OCI-LY3 (cell line): Measurements from ENCODE around the gene NEUROD6.

ENCODE experiments used
- H2AFZ ChIP-seq: fragments of 200-600, 300-600 bp; shearing (Covaris generic); 2 replicates; pipeline ENCODE4 v1.6.0; 2014; ENCODE audit warnings: antibody characterized with exemption, low read depth, low read length
- H3K27ac ChIP-seq: fragments of 200-600, 300-600 bp; sonication (generic); 2 replicates; pipeline ENCODE4 v1.5.1; 2014; ENCODE audit warnings: mild to moderate bottlenecking, low read length, moderate library complexity, mixed read lengths
- H3K27me3 ChIP-seq: fragments of 200-600, 300-600 bp; sonication (generic); 2 replicates; pipeline ENCODE4 v1.6.1; 2014; ENCODE audit warnings: low read depth, low read length, mixed read lengths
- H3K36me3 ChIP-seq: fragments of 200-600, 300-600 bp; sonication (generic); replicated peaks from 2 replicates; pipeline ENCODE3; 2014; ENCODE audit warnings: low read depth, low read length, mixed read lengths
- H3K4me1 ChIP-seq: fragments of 300-600, 200-600 bp; sonication (generic); 2 replicates; pipeline ENCODE4 v1.6.1; 2014; ENCODE audit warnings: low read length, mixed read lengths
- H3K4me2 ChIP-seq: fragments of 200-600, 300-600 bp; sonication (generic); 2 replicates; pipeline ENCODE4 v1.6.1; 2014; ENCODE audit warnings: low read length, mixed read lengths
- H3K4me3 ChIP-seq: fragments of 300-600, 200-600 bp; sonication (generic); 2 replicates; pipeline ENCODE4 v1.5.1; 2014; ENCODE audit warnings: antibody characterized with exemption, mild to moderate bottlenecking, low read length, moderate library complexity
- H3K79me2 ChIP-seq: fragments of 300-600, 200-600 bp; shearing (Covaris generic); 2 replicates; pipeline ENCODE4 v1.6.1; 2014; ENCODE audit warnings: mild to moderate bottlenecking, low read length, mixed read lengths
- H3K9ac ChIP-seq: fragments of 300-600, 200-600 bp; shearing (Covaris generic); 2 replicates; pipeline ENCODE4 v1.6.0; 2014; ENCODE audit warnings: mild to moderate bottlenecking, low read length, moderate library complexity
- H3K9me3 ChIP-seq: fragments of 200-600, 300-600 bp; shearing (Covaris generic); 2 replicates; pipeline ENCODE4 v1.6.1; 2014; ENCODE audit warnings: low read length, mixed read lengths; ENCODE audit not compliant: insufficient read depth
- H4K20me1 ChIP-seq: fragments of 200-600, 300-600 bp; sonication (generic); 2 replicates; pipeline ENCODE4 v1.6.1; 2016; ENCODE audit warnings: low read length, mixed read lengths; ENCODE audit not compliant: insufficient read depth
- CTCF ChIP-seq: fragments of 200-600, 300-600 bp; sonication (generic); IDR thresholded peaks from 2 replicates; pipeline ENCODE4 v1.5.1; 2014; ENCODE audit warnings: antibody characterized with exemption, low read length, low read depth
- EZH2phosphoT487 ChIP-seq: fragments of 200-600 bp; shearing (Covaris generic); IDR thresholded peaks from 2 replicates; pipeline ENCODE4 v1.6.1; 2018; ENCODE audit warnings: antibody characterized with exemption, mixed run types, low read depth

NEUROD6 gene

GRCh38 chr7:31338706-31339105, 1.8 kb downstream of the NEUROD6 start:
- Histone ChIP-seq H3K9me3 (no peaks in the 10 kb centered on the region), H3K4me3 (no peak overlapping the region), H3K4me2 (no peak overlapping the region), H3K27ac (no peak overlapping the region), H4K20me1 (no peaks in the 10 kb centered on the region), H3K79me2 (no peaks in the 10 kb centered on the region), H3K9ac (no peak overlapping the region), H2AFZ (no peak overlapping the region), H3K36me3 (no peaks in the 10 kb centered on the region), H3K27me3 (no peaks in the 10 kb centered on the region), H3K4me1 (no peaks in the 10 kb centered on the region)
- TF ChIP-seq EZH2phosphoT487 (no peak), CTCF (no peak)

GRCh38 chr7:31337002-31337565, 3.4 kb downstream of the NEUROD6 start:
- no peak for TF ChIP-seq EZH2phosphoT487
- TF ChIP-seq CTCF = no peak
- Histone ChIP-seq H3K9ac (no peak overlapping the region), H4K20me1 (no peaks in the 10 kb centered on the region), H3K4me2 (no peak overlapping the region), H3K36me3 (no peaks in the 10 kb centered on the region), H3K27me3 (no peaks in the 10 kb centered on the region), H2AFZ (no peak overlapping the region), H3K79me2 (no peaks in the 10 kb centered on the region), H3K27ac (no peak overlapping the region), H3K4me1 (no peaks in the 10 kb centered on the region), H3K4me3 (no peak overlapping the region), H3K9me3 (no peaks in the 10 kb centered on the region)

DNA sequence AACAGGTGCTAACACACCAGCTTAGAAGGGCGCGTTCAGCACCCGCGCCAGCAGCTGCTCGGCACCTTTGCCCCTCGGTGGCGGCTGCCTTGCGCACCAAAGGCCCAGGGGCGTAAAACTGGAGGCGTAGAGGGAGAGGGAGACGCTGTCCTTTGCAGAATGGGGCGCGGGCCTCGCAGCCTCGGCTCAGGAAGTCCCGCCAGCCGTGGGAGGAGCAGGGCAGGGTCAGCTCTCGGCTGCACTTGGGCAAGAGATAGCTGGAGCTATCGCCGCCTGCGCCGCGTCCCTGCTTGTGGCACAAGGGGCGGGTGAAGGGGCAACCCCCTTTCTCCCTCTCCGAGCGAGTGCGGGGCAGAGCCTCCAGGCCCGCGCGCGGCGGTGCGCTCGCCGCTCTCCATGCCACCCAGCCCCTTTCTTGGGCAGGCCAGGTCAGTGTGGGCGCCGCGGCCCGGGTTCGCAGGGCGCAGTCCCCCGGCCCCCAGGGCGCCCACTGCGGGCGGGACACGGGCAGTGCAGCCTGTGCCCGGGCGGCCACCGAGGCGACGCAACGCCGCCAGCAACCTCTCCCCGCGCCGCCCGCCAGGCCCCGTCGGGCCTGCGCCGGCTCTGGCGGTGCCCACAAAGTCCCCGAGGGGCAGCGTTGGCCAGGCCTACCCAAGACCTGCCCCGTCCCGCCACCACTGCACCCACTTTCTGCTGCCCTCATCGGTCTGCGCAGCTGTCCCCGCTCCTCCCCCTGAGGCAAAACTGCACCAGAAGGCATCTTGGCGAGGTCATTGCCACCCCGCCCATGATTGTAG, 4.1 kb downstream of the NEUROD6 start:
- TF ChIP-seq CTCF (no peak), EZH2phosphoT487 (no peak)

DNA sequence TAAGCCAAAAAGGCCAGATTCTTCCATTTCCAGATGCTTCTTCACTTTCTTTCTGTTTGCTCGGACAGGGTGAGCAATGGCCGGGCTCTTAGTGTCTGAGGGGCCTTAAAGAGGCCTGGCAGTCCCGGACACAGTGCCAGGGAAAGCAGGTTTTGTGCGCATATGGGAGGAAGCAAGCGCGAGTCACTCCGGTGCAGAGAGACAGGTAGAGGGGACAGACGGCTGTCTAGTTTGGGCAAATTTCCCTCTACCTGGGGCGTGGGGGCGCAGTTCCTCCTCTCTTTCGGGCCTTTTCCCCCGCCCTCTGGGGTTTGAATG, 4.7 kb downstream of the NEUROD6 start:
- TF ChIP-seq EZH2phosphoT487 (no peak), CTCF (no peak)
- no peaks in the 10 kb centered on the region for H3K27me3 ChIP-seq
- H3K9me3 ChIP-seq = no peaks in the 10 kb centered on the region
- no peak overlapping the region for H3K4me3 ChIP-seq
- H3K4me2 ChIP-seq = no peak overlapping the region
- H3K9ac ChIP-seq = no peak overlapping the region
- H2AFZ ChIP-seq = no peak overlapping the region
- no peaks in the 10 kb centered on the region for H3K79me2 ChIP-seq
- no peaks in the 10 kb centered on the region for H4K20me1 ChIP-seq
- H3K27ac ChIP-seq = no peak overlapping the region
- no peaks in the 10 kb centered on the region for H3K36me3 ChIP-seq
- no peaks in the 10 kb centered on the region for H3K4me1 ChIP-seq

More for the DNA sequence above, 4.1 kb downstream of the NEUROD6 start:
- Histone ChIP-seq H3K4me2 (no peak overlapping the region), H3K27ac (no peak overlapping the region), H3K79me2 (no peaks in the 10 kb centered on the region), H3K4me1 (no peaks in the 10 kb centered on the region), H3K9ac (no peak overlapping the region), H4K20me1 (no peaks in the 10 kb centered on the region), H3K4me3 (no peak overlapping the region), H3K36me3 (no peaks in the 10 kb centered on the region), H3K9me3 (no peaks in the 10 kb centered on the region), H3K27me3 (no peaks in the 10 kb centered on the region), H2AFZ (no peak overlapping the region)
